ENCODE measurements around the gene NEUROD2. TPM values are rescaled to one million over a fixed set of nuclear protein-coding genes. Genes with fewer than 3 reads are reported as not detected.

Gene NEUROD2
- total RNA-seq, 4 donors from 2014 or later, result 0.17 to 0.25 TPM; not detected in 2

Other genes starting within 250 kb of the NEUROD2 start
- gene FBXL20, start 206.3 kb downstream of the NEUROD2 start, total RNA-seq, result 10 to 100 TPM; 20.5 to 45.2 (median 30.8) TPM
- gene MED1, start 156.7 kb downstream of the NEUROD2 start, total RNA-seq, result 10 to 100 TPM; 20.8 to 38.3 (median 25.9) TPM
- gene CDK12, start 146.4 kb downstream of the NEUROD2 start, total RNA-seq, result 10 to 100 TPM; 33.9 to 56.8 (median 46.5) TPM
- 100 to 1,000 TPM in 1 of 4 donors, 10 to 100 TPM in 3; 18.5 to 102 (median 51.8) TPM for gene PPP1R1B, start 19.0 kb upstream of the NEUROD2 start, total RNA-seq
- 10 to 100 TPM; 47.7 to 99.7 (median 65.7) TPM for gene STARD3, start 29.2 kb upstream of the NEUROD2 start, total RNA-seq
- 1 to 10 TPM in 1 of 4 donors, under 1 TPM in 2, not detected in 1; 0.44 to 3.8 (median 0.62) TPM for gene TCAP, start 57.4 kb upstream of the NEUROD2 start, total RNA-seq
- gene PNMT, start 60.5 kb upstream of the NEUROD2 start, total RNA-seq, result 1 to 10 TPM; 1.6 to 3.8 (median 1.9) TPM
- 10 to 100 TPM; 24.2 to 41.4 (median 28.8) TPM for gene PGAP3, start 80.1 kb upstream of the NEUROD2 start, total RNA-seq
- gene ERBB2, start 92.1 kb upstream of the NEUROD2 start, total RNA-seq, result 100 to 1,000 TPM; 181 to 244 (median 191) TPM
- 10 to 100 TPM; 42.8 to 82.0 (median 59.7) TPM for gene MIEN1, start 122.6 kb upstream of the NEUROD2 start, total RNA-seq
- gene GRB7, start 130.0 kb upstream of the NEUROD2 start, total RNA-seq, result 100 to 1,000 TPM in 2 of 4 donors, 10 to 100 TPM in 2; 66.0 to 148 (median 97.4) TPM